Right lung (tissue), 5 donors: ENCODE data around the gene UPK1A. TPM values are rescaled to one million over a fixed set of nuclear protein-coding genes. Genes with fewer than 3 reads are reported as not detected.
"Not testable (repeated sequence)": the region's sequence is repeated elsewhere in the genome, so short reads cannot be mapped to it uniquely, and the experiment has no call there.

Experiments
- DNase-seq, 2 donors: peaks; one replicate each; pipeline ENCODE4 v3.0.0-alpha.2; 2013
- polyA plus RNA-seq, 5 donors: library from polyadenylated mRNA; unstranded; fragments of 120-200 nt; gene quantifications; one replicate each; pipeline versions ENCODE4 v1.2.1 to v1.2.3, GENCODE V29; 2013; ENCODE audit warnings: inconsistent platforms in 1 of 5, low replicate concordance in 1 of 5; ENCODE audit not compliant: insufficient read length in 5 of 5, insufficient read depth in 1 of 5

UPK1A gene
- polyA plus RNA-seq, 5 donors = 0.18 to 0.40 (median 0.21) TPM; not detected in 1

DNA sequence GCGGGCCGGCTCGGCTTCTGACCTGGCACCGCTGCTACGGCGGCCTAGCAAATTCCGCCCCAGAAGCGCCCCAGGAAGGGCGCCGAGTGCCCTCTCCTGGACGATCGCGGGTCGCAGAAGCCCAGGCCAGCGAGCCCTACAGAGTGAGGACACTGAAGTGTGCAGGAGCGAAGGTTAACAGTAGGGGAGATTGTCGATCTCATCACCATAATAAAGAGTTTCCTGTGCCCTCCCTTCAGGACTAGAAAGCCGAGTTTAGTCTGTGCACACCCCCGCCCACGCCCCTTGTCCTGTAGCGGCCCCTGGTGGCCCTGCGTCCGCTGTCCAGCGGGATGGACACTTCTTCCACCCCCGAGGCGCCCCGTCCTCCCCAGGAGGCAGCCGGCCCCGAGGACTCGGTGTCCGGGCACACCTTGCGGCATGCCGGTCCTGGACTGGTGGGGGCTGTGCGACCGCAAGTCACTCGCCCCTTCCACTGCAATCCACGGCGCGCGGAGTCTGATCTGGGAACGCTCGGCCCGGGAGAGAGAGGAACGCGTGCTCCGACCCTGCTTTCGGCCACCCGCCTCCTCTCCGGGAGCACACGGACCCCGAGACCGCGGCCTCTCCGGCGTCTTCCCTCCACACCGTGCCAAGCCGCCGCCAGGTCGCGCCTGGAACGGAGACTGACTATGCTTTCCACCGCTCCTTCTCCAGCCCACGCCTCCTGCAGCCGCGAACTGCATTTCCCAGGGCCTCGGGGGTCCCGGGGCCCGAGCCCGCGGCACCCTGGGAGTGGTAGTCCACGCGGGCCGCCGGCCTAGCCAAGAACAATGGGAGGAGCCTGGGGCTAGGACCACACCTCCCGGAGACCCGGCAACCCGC lies 50.7 kb downstream of the UPK1A start:
- peak; percentile 80 to 81 for DNase-seq

DNA sequence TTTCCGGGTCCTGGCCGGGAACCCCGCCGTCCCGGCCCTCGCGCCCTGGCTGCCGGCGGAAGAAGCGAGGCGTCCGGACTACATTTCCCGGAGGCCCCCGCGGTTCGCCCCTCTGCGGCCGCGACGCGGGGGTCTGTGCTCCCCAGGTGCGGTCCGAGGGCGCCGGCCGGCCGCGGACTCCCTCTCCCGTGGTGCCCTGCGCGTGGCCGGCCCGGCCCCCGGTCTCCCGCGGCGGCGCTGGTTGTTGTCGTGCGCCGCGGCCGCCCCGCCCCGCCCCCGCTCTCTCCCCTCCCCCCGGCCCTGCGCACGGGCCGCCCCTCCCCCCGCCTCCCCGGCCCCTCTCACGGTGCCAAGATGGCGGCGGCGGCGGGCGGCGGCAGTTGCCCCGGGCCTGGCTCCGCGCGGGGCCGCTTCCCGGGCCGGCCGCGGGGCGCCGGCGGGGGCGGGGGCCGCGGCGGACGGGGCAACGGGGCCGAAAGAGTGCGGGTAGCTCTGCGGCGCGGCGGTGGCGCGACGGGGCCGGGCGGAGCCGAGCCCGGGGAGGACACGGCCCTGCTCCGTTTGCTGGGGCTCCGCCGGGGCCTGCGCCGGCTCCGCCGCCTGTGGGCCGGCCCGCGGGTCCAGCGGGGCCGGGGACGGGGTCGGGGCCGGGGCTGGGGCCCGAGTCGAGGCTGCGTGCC lies 51.5 kb downstream of the UPK1A start, which contains the start of gene KMT2B:
KMT2B (plus strand) TSS at position 339 of the 680 bp plus-strand sequence; CDS start at position 355, 16 bp downstream.
- peak; percentile 94 to 95 for DNase-seq

DNA sequence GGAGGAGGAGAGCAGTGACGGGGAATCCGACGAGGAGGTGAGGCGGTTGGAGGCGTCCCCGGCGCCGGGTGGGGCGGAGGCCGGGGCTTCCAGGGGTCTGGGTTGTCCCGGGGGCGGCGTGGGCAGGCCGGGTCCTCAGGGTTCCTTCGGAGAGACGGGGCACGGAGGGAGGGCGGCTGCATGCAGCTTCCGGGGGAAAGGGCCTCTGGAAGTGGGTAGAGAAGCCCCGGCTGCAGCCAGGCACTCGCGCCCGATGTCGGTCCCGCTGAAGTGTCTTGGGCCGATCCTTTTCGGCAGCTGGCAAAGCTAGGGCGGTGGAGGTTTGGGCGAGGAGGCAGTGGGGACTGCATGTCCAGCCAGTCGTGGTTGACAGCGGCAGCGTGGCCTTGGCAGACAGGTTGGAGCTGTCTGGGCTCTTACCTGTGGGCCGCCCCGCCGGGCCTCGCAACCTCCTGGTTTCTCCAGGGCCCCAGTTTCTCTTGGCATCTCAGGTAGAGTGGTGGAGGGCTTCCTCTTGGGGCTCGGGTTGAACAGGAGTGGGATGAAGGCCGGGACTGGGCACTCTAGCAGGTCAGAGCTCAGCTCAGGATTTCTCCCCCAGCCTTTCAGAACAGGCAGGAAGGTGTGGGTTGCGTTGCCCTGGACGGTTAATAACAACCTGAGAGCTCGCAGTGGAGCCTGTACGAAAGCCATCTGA lies 52.2 kb downstream of the UPK1A start:
- DNase-seq = no peak

- no peak for DNase-seq
These were observed 53.3 kb downstream of the UPK1A start for GRCh38 chr19:35719402-35720162.

GRCh38 chr19:35720163-35720524 lies 53.8 kb downstream of the UPK1A start:
- no peak for DNase-seq

DNA sequence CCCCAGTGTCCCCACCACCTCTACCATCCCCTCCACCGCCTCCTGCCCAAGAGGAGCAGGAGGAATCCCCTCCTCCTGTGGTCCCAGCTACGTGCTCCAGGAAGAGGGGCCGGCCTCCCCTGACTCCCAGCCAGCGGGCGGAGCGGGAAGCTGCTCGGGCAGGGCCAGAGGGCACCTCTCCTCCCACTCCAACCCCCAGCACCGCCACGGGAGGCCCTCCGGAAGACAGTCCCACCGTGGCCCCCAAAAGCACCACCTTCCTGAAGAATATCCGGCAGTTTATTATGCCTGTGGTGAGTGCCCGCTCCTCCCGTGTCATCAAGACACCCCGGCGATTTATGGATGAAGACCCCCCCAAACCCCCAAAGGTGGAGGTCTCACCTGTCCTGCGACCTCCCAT lies 54.3 kb downstream of the UPK1A start:
- DNase-seq = no peak

- no peak for DNase-seq
These were observed 55.1 kb downstream of the UPK1A start for GRCh38 chr19:35721374-35721773.

DNA sequence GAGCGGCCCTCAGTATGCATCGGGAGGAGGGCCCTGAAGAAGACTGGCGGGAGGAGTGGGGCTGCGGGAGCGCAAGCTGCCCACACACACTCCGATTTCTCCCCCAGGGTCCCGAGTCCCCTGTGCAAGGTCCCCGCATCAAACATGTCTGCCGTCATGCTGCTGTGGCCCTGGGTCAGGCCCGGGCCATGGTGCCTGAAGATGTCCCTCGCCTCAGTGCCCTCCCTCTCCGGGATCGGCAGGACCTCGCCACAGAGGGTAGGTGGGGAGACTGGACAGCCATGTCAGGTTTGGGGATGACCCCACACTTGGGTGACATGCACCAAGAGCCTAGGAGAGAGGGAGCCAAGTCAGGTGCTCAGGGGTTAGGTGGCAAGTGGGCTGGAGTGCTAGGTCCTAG lies 56.1 kb downstream of the UPK1A start:
- no peak for DNase-seq

DNA sequence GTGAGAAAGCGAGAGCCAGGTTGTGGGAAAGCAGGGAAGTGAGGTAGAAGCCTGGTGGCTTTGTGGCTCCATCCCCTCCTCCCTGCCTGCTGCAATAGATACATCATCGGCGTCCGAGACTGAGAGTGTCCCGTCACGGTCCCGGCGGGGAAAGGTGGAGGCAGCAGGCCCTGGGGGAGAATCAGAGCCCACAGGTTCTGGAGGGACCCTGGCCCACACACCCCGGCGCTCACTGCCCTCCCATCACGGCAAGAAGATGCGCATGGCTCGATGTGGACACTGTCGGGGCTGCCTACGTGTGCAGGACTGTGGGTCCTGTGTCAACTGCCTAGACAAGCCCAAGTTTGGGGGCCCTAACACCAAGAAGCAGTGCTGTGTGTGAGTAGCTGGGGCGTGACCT lies 56.6 kb downstream of the UPK1A start:
- DNase-seq = no peak

- DNase-seq = no peak
These were observed 57.4 kb downstream of the UPK1A start for GRCh38 chr19:35723671-35724070.

DNA sequence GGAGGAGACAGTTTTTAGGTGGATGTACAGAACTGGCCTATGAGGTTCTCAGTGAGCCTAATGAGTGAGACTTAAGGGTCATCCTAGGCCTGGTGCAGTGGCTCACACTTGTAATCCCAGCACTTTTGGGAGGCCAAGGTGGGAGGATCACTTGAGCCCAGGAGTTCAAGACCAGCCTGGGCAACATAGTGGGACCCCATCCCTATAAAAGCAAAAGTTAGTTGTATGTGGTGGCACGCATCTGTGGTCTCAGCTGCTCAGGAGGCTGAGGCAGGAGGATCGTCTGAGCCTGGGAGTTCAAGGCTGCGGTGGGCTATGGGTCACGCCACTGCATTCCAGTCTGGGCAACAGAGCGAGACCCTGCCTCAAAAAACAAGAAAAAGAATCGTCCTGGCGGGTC lies 57.8 kb downstream of the UPK1A start:
- DNase-seq = not testable (repeated sequence)

DNA sequence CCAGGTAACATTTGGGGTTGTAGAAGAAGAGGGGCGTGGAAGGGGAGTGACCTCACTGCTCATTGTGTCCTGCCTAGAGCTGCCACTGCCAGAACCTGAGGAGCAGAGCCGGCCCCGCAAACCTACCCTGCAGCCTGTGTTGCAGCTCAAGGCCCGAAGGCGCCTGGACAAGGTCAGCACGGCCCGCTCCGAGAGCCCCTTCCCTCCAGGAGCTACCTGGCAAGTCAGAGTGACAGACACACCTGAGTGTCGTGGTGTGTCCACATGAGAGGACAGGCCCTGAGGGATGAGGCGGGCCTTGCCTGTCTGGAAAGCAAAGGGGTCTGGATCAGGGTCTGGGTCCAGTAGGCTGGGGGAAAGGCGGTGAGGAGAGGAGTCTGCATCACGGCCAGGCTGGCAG lies 58.2 kb downstream of the UPK1A start:
- no peak for DNase-seq

DNA sequence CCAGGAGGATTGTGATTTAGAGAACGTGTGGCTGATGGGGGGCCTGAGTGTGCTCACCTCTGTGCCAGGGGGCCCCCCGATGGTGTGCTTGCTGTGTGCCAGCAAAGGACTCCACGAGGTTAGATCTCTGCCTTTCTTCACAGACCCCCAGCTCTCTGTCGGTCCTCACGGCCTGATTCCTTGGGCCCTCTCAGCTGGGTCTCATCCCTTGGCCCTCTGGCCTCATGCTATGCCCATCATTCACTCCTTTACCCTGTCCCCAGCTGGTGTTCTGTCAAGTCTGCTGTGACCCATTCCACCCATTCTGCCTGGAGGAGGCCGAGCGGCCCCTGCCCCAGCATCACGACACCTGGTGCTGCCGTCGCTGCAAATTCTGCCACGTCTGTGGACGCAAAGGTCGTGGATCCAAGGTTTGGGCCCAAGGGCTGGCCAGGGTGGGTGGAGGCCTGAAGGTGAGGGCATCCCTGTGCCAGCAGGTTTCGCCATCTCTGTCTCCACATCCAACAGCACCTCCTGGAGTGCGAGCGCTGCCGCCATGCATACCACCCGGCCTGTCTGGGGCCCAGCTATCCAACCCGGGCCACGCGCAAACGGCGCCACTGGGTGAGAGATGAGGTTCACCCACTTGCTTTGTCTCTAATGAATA lies 59.0 kb downstream of the UPK1A start:
- DNase-seq = no peak

DNA sequence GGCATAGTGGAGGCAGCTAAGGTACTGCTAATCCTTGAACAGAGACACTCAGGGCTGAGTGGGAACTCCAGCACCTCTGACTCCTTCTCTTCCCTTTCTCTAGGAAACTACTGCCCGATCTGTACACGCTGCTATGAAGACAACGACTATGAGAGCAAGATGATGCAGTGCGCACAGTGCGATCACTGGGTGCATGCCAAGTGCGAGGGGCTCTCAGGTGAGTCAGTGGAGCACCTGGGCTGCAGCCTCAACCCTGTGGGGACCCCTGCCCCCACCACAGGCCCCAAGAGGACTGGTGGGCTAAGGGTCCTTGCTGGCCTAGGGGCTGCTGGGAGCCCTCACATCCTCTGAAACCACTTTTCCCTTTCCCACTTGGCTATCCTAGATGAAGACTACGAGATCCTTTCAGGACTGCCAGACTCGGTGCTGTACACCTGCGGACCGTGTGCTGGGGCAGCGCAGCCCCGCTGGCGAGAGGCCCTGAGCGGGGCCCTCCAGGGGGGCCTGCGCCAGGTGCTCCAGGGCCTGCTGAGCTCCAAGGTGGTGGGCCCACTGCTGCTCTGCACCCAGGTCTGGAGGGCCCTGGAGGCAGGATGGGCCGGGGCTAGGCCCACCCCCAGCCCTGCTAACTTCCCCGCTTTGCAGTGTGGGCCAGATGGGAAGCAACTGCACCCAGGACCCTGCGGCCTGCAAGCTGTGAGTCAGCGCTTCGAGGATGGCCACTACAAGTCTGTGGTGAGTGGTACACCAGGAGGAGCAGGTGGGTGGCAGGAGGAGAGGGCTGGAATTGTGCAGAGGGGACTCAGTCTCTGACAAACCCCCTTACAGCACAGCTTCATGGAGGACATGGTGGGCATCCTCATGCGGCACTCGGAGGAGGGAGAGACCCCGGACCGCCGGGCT lies 61.0 kb downstream of the UPK1A start:
- no peak for DNase-seq

Other genes with a start within 250 kb of the UPK1A start
- under 1 TPM; 0.19 to 0.49 (median 0.34) TPM for gene FFAR2, start 218.3 kb upstream of the UPK1A start, polyA plus RNA-seq
- 1 to 10 TPM in 4 of 5 donors, under 1 TPM in 1; 0.69 to 1.8 (median 1.4) TPM for gene KRTDAP, start 176.1 kb upstream of the UPK1A start, polyA plus RNA-seq
- gene DMKN, start 152.9 kb upstream of the UPK1A start, polyA plus RNA-seq = 100 to 1,000 TPM in 4 of 5 donors, 10 to 100 TPM in 1; 91.2 to 146 (median 119) TPM
- not detected for gene SBSN, start 138.2 kb upstream of the UPK1A start, polyA plus RNA-seq
- gene GAPDHS, start 133.1 kb upstream of the UPK1A start, polyA plus RNA-seq = not detected
- gene TMEM147, start 120.9 kb upstream of the UPK1A start, polyA plus RNA-seq = 10 to 100 TPM; 48.9 to 78.4 (median 58.9) TPM
- not detected for gene ATP4A, start 102.9 kb upstream of the UPK1A start, polyA plus RNA-seq
- not detected for gene PMIS2, start 80.3 kb upstream of the UPK1A start, polyA plus RNA-seq
- 10 to 100 TPM; 25.0 to 31.9 (median 28.0) TPM for gene HAUS5, start 53.8 kb upstream of the UPK1A start, polyA plus RNA-seq
- 10 to 100 TPM; 43.0 to 84.8 (median 53.7) TPM for gene RBM42, start 37.5 kb upstream of the UPK1A start, polyA plus RNA-seq
- gene ETV2, start 24.8 kb upstream of the UPK1A start, polyA plus RNA-seq = 1 to 10 TPM; 1.5 to 4.6 (median 2.0) TPM
- gene COX6B1, start 18.2 kb upstream of the UPK1A start, polyA plus RNA-seq = 100 to 1,000 TPM; 214 to 280 (median 243) TPM
- under 1 TPM; 0.29 to 0.85 (median 0.57) TPM for gene ZBTB32, start 38.0 kb downstream of the UPK1A start, polyA plus RNA-seq
- gene KMT2B, start 51.5 kb downstream of the UPK1A start, polyA plus RNA-seq = 10 to 100 TPM; 21.3 to 40.3 (median 28.0) TPM
- gene IGFLR1, start 75.9 kb downstream of the UPK1A start, polyA plus RNA-seq = 1 to 10 TPM; 3.1 to 7.1 (median 4.1) TPM
- 10 to 100 TPM; 15.1 to 21.7 (median 16.6) TPM for gene U2AF1L4, start 78.9 kb downstream of the UPK1A start, polyA plus RNA-seq
- 10 to 100 TPM; 45.5 to 72.8 (median 52.3) TPM for gene PSENEN, start 79.1 kb downstream of the UPK1A start, polyA plus RNA-seq
- gene LIN37, start 82.1 kb downstream of the UPK1A start, polyA plus RNA-seq = 10 to 100 TPM in 2 of 5 donors, 1 to 10 TPM in 3; 8.2 to 14.4 (median 9.6) TPM
- 100 to 1,000 TPM in 1 of 5 donors, 10 to 100 TPM in 4; 47.3 to 158 (median 71.5) TPM for gene HSPB6, start 90.5 kb downstream of the UPK1A start, polyA plus RNA-seq
- gene PROSER3, start 91.7 kb downstream of the UPK1A start, polyA plus RNA-seq = 10 to 100 TPM; 15.9 to 21.4 (median 20.2) TPM
- 10 to 100 TPM; 21.8 to 40.7 (median 27.3) TPM for gene ARHGAP33, start 109.0 kb downstream of the UPK1A start, polyA plus RNA-seq
- 1 to 10 TPM in 1 of 5 donors, under 1 TPM in 1, not detected in 3; 0.21 to 1.0 TPM for gene PRODH2, start 146.3 kb downstream of the UPK1A start, polyA plus RNA-seq
- gene NPHS1, start 186.0 kb downstream of the UPK1A start, polyA plus RNA-seq = 1 to 10 TPM in 1 of 5 donors, under 1 TPM in 4; 0.29 to 1.5 (median 0.50) TPM
- 1 to 10 TPM; 1.1 to 4.3 (median 1.8) TPM for gene KIRREL2, start 190.4 kb downstream of the UPK1A start, polyA plus RNA-seq
- gene APLP1, start 202.1 kb downstream of the UPK1A start, polyA plus RNA-seq = 10 to 100 TPM in 1 of 5 donors, 1 to 10 TPM in 4; 8.2 to 13.8 (median 9.0) TPM
- gene NFKBID, start 234.0 kb downstream of the UPK1A start, polyA plus RNA-seq = 1 to 10 TPM; 3.7 to 7.0 (median 5.7) TPM
- 1 to 10 TPM; 5.0 to 7.9 (median 6.0) TPM for gene HCST, start 236.0 kb downstream of the UPK1A start, polyA plus RNA-seq
- gene TYROBP, start 241.8 kb downstream of the UPK1A start, polyA plus RNA-seq = 10 to 100 TPM; 12.1 to 20.4 (median 14.7) TPM